ENCODE measurements around the gene TMEM223.
"Not testable (repeated sequence)": the region's sequence is repeated elsewhere in the genome, so short reads cannot be mapped to it uniquely, and the experiment has no call there.

TMEM223 gene

DNA sequence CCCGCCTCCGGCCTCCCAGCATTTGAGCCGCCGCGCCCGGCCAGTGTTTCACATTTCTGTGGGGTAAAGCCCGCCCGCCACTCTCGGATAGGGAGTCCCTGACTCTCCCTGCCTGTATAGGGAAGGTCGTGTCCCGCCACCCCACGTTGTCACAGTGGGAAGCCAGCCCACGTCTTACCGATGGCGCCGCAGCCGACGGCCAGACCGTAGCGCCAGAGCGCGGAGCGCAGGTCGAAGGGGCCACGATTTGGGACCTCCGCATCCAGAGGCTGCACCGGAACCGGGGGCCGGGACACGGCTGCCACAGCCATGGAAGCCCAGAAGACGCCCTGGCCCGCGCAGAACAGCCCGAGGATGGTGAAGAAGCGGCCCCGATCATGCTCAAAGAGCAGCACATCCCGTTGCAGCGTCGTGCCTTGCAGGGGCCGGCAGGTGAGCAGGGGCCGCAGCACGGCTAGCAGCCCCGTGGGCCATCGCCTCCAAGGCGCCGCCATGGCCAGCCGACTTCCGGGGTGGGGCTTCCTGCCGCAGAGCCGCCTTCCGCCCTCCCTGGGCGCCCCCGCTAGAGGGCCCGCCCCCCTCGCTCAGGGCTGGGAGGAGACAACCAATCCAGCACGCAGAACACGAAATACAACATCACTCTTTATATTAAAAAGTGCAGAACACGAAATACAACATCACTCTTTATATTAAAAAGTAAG, at the start of gene TMEM223:
Gene TMEM223, minus strand, starts transcription at position 506 of the 701 bp plus-strand sequence. Its CDS starts 12 bp downstream, at position 494.
- FAIRE-seq = no peak

DNA sequence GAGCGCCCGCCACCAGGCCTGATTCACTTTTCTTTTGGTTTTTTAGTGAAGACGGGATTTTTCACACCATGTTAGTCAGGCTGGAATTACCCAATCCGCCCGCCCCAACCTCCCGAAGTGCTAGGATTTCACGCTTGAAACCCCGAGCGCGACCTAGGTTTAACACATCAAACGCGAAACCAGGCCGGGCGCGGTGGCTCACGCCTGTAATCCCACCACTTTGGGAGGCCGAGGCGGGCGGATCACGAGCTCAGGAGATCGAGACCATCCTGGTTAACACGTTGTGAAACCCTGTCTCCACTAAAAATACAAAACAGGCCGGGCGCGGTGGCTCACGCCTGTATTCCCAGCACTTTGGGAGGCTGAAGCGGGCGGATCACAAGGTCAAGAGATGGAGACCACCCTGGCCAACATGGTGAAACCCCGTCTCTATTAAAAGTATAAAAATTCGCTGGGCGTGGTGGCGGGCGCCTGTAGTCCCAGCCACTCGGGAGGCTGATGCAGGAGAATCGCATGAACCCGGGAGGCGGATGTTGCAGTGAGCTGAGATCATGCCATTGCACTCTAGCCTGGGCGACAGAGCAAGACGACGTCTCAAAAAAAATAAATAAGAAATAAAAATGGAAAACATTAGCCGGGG, 49.0 kb upstream of the TMEM223 start:
- not testable (repeated sequence) for FAIRE-seq

- no peak for FAIRE-seq
These were observed 47.5 kb upstream of the TMEM223 start, which contains the start of gene WDR74 for GRCh38 chr11:62839050-62839945. WDR74 (minus strand) TSS chr11:62839590; CDS start chr11:62839570, 20 bp downstream.

DNA sequence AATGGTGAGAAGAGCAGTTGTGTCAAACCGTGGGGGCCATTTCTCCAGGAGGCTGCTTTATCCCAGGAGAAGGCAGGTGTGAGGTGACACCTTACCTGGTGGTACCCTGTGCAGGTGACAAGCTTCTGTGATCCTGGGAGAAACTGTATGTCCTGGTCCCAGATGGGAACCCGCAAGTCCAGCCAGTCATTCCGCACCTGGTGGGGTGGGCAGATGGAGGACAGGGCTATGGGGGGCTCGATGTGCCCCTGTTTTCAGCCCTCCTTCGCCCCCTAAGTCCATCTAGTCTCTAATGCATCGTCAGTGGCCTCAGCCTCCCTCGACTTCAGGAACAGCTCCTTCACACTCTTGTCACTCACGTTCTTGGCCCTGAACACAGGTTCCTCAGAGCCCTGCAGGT, 43.5 kb upstream of the TMEM223 start:
- no peak for FAIRE-seq

- no peak for FAIRE-seq
These were observed 40.8 kb upstream of the TMEM223 start, which contains the start of gene TEX54 for GRCh38 chr11:62832336-62833234. TEX54 (minus strand) TSS chr11:62832841.

DNA sequence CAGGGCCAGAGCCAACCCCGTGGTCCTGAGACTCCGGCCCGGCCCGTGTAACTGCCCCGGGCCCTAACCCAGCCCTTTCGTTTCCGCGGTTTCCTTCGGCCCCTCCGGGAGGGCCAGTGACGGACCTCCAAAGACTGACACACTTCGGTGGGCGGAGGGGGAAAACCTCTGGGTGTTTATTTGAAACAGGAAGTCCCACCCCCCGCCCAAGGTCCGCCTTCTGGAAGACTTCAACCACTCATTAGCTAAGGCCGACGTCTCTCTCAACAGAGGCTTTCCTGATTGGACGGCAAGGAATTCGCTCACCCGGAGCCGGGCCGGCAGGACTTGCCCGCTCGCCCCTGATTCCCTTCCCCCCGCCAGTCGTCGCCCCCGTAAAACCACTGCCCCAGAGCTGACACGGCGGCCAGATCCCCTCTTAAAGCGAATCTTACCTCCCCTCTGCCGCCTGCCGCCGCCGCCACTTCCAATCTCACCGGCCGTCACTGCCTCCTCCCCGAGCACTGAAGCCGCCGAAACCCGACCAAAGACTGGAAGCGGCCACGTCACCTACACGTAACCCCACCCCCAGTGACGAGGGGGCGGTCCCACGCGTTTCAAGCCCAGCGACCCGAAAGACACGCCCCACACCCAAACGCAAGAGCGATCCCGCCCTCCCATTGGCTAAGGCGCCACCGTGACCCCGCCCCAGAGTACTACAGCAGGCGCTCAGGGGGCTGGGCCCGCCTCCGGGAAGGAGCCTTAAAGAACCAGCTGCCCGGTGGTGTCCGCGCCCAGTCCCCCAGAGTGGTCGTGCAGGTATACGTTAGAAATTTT, 39.9 kb upstream of the TMEM223 start, which contains the start of gene STX5:
Gene STX5, minus strand, starts transcription at position 532 of the 816 bp plus-strand sequence. CDS start 808 bp downstream, outside the sequence.
- peak; percentile 91 for FAIRE-seq

- FAIRE-seq = no peak
These were observed 39.2 kb upstream of the TMEM223 start for GRCh38 chr11:62830904-62831519.

DNA sequence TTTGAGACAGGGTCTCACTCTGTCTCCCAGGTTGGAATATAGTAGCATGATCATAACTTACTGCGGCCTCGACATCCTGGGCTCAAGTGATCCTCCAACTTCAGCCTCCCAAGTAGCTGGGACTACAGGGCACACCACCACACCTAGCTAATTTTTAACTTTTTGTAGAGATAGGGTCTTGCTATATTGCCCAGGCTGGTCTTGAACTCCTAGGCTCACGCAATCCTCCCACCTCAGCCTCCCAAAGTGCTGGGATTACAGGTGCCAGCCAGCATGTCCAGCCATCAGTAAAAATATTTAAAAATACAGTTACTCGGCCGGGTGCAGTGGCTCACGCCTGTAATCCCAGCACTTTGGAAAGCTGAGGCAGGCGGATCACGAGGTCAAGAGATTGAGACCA, 36.3 kb upstream of the TMEM223 start:
- not testable (repeated sequence) for FAIRE-seq

- FAIRE-seq = no peak
These were observed 31.9 kb upstream of the TMEM223 start for GRCh38 chr11:62823677-62824076.

GRCh38 chr11:62817129-62817528, 25.3 kb upstream of the TMEM223 start:
- FAIRE-seq = no peak

DNA sequence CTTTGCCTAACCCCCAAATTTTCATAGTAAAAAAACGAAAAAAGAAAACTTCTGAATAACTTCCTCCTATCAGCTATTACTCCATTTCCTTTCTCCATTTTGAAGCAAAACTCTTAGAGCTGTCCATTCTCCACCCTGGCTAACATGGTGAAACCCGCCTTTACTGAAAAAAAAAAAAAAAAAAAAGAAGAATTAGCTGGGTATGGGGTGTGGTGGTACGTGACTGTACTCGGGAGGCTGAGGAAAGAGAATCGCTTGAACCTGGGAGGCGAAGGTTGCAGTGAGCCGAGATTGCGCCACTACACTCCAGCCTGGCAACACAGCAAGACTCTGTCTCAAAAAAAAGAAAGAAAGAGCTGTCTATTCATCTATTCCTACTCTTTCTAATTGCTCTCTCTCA, 24.8 kb upstream of the TMEM223 start:
- FAIRE-seq = no peak

DNA sequence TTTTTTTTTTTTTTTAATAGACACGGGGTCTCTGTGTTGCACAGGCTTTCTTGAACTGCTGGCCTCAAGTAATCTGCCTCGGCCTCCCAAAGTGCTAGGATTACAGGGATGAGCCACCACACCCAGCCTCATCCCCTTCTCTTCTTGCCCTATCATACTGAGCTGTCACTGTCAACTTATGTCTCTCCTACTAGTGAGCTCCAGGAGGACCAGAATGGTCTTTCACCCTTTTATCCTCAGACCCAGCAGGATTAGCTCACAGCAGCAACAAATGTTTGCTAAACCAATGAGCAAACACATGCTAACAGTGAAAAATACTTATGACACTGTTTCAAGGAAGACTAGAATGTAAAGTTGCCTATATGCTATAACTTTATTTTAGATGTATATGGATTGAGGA, 19.9 kb upstream of the TMEM223 start:
- no peak for FAIRE-seq

- no peak for FAIRE-seq
These were observed 18.9 kb upstream of the TMEM223 start for GRCh38 chr11:62810748-62811147.

DNA sequence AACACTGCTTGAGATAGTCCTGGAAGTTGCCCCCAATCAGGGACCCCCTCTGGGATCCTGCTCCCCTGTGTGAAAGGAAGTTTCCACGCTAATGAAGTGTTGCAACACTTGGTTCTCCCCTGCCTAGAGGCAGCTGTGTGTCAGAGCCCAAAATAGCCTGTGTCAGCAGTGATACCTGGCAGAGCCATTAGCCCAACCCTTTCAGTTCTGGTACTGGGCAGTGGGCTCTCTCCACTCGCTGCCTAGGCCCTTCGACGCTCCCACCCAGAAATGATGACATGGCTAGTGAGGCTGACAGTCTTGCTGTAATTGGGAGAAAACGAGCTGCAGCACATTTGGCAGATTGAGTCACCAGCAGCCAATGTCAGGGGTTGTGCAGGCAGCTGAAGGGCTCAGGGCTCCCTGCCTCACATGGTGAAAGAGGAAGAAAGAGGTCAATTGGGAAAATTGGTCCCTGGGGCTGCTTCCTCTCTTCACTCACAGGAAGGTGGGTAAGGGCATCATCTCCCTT, 14.9 kb upstream of the TMEM223 start:
- FAIRE-seq = no peak

DNA sequence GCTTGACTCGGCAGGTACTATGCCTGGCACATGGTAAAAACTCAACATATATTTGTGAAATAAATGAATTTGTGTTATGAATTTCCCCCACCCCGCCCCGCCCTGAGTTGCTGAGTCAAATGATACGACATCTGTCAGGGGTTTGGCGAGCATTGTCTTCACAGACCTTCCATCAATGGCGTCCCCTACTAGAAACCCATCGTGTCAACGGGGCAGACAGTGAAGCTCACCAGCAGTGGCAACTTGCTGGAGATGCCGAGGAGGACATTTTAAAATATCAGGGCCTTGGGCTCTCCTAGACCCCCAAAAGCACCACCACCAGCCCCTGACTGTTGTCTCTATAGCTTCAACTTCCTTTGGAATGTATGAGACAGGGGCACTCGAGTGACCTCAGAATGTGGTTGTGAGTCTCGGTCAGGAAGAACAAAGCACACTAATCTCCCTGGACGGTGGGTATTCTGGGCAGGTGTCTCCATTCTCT, 14.2 kb upstream of the TMEM223 start:
- FAIRE-seq = no peak

DNA sequence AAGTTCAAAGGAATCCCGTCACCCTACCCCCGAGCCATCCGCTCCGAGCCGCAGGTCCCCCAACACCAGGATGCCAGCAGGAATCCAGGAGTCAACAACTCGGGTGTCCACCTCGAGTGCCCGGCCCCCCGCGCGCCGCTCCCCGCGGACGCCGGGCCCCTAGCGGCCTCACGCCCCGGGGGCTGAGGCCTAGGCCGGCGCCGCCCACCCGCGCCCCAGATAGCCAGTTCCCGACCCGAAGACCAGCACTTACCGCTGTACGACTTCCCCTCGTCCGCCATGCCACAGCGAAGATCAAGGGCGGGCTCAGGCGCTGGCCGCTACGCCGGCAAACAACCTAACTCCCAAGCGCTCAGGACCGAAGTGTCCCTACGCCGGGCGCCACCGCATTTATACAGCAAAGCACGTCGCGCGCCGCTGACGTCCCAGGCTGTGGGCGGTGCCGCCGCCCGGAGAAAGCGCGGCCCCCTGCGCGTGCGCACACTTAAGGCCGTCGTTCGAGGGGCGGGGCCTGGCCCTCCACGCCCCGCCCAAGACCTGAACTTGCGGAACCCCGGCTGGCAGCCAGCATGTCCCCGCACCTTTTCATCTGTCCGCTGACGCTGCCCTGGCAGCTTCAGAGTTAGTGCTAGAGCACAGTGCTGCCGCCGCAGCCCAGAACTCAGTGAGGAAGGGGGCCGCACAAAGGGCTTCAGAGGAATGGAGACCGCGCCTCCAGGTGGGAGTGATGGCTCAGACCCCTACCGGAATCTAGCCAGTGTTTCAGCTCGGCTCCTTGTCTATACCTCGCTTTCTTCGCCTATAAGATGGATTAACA, 13.5 kb upstream of the TMEM223 start, which contains the start of gene NXF1:
Gene NXF1, minus strand, starts transcription at position 365 of the 817 bp plus-strand sequence. Its CDS starts 84 bp downstream, at position 281.
- FAIRE-seq = no peak

DNA sequence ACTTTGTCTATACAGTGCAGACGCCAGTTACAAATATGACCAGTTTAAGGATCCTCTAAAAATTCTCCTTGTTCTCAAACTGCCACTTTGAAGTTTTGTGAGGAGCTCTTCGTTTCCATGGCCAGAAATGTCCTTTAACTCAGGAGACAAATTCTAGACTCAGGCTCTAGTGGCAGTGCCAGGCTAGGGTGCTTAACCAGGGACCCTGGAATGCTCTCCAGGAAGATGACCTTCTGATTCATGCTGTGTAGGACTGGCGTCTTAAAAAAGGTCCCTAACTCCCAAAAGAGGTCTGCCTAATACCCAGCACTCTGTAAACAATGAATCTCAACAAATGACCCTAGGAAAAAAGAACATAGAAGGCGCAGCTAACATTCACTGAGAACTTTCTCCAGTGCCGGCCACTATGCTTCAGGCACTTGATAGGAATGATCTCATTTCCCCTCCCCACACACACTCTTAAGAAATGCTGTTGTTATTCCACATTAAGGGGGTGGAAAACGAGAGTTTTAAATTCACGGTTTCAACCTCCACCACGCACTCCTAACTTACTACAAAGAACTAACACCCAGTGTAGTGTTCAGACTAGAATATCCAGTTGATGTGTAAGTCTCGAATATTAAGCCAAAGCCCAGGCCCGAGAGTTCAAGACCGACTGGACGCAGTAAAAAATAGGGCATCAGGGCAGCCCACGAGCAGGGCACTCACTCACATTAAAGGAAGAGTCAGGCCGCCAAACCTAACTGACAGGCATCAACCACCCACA, 12.7 kb upstream of the TMEM223 start:
- no peak for FAIRE-seq

DNA sequence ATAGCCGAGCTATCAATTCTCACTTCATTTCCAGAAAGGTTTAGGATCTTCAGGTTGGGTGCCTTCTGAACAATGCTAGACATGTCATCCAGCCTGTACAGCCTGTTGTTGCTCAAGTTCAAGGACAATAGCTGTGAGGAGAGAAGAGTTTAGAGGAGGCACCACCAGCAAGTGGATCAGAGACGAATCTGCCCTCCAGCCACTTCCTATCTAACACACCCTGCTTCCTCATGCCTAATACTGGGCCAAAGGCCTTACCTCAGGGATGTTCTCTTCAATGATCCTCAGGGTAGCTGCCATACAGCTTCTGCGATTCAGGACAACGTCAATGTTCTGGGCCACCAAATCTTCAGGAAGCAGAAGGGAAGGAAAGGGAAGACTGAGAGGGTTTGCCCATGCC, 9.3 kb upstream of the TMEM223 start:
- no peak for FAIRE-seq
